Regular cardiac myocyte (primary cell): ENCODE measurements around the gene PARP2. TPM values are rescaled to one million over a fixed set of nuclear protein-coding genes. Genes with fewer than 3 reads are reported as not detected.

ENCODE experiments used
- total RNA-seq: library from RNA; depleted of rRNA; stranded (reverse); fragments of >200 nt; gene quantifications from 2 replicates; pipeline ENCODE4 v1.2.3, GENCODE V29; 2014

The PARP2 gene, protein sequence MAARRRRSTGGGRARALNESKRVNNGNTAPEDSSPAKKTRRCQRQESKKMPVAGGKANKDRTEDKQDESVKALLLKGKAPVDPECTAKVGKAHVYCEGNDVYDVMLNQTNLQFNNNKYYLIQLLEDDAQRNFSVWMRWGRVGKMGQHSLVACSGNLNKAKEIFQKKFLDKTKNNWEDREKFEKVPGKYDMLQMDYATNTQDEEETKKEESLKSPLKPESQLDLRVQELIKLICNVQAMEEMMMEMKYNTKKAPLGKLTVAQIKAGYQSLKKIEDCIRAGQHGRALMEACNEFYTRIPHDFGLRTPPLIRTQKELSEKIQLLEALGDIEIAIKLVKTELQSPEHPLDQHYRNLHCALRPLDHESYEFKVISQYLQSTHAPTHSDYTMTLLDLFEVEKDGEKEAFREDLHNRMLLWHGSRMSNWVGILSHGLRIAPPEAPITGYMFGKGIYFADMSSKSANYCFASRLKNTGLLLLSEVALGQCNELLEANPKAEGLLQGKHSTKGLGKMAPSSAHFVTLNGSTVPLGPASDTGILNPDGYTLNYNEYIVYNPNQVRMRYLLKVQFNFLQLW
- total RNA-seq, result 5.9 and 15.9 TPM in 2 replicates

DNA sequence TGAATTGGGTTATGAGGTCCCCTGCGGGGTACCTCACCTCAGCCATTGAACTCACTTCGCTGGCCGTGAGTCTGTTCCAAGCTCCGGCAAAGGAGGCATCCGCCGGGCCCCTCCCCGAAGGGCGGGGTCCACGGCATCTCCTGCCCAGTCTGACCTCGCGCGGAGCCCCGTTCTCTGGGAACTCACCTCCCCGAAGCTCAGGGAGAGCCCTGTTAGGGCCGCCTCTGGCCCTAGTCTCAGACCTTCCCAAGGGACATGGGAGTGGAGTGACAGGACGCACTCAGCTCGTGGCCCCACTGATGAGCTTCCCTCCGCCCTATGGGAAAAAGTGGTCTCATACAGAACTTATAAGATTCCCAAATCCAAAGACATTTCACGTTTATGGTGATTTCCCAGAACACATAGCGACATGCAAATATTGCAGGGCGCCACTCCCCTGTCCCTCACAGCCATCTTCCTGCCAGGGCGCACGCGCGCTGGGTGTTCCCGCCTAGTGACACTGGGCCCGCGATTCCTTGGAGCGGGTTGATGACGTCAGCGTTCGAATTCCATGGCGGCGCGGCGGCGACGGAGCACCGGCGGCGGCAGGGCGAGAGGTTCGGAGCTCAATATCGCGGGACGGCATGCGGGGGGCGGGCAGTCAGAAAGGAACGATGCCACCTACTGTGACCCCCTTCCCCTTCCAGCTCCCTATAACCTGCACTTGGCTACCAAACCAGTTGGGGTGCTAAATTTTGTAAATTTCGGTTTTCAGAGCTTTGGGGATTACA, at the start of gene PARP2:
PARP2 (plus strand) TSS at position 544 of the 770 bp plus-strand sequence; CDS start at position 551, 7 bp downstream.

DNA sequence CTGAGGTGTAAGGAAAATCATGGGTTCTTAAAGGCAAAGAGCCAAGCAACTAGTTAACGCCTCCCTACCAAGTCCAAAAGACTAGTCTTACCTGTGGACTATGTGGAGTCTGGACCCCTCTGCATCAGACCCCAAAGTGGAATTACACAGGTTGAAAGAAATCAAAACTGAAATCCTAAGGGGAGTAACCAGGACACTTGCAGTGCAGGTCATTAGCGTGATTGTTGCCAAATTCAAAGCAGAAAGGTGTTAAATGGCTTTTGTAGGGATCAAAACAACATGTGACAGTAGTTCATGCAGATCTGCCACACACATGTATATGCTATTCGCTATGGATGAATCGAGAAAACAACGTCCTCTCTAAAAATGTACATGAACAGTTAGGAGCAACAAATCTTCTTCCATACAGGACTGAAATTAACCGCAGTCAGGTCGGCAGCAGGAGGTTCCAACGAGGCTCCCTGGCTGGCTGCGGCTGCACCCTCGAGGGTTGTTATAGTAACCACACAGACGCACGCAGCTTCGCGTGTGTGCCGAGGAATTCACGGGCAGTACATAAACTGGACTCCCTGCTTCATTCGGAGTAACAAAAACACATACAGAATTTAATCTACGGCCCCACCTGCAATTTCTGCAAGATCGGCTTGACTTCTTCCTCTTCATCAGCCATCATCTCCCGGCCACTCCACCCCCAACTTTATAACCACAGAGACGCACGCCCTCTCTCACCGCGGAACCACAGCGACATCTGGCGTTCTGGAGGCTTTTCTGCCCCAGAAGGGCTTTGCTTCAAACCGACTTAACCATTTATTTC, 38.0 kb upstream of the PARP2 start, which contains the start of gene TTC5:
TTC5 (minus strand) TSS at position 687 of the 814 bp plus-strand sequence; CDS start at position 673, 14 bp downstream.

DNA sequence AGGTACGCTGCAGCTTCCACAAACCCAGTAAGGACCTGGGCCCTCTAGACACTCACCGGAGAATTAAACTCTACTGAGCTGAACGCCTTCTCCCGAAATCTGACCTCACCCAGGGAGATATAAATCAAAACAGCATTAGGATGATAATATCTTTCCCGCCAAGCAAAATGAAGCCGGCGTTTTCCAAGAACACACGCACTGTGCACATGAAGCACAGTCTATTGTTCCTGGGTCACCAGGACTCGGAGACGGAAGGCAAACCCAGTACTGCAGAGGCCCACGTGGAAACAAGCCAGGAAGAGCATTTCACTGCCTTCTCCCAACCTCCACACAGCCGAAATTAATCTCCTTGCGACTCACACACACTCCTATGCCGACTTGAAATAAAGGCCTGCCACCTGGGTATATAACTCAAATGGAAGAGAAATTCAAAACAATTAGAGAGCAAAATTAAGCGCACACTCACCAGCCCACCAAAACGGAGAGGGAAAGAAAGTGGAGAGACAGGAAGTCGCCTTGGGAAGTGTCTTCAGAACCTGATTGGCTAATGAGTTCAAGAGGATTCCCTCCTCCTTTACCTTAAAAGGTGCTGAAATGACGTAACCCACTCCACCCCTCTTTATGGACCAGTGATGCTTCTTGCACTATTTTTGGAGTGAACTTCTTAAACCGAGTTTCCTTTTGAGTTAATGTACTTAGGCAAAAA, 10.5 kb upstream of the PARP2 start, which contains the start of gene CCNB1IP1:
CCNB1IP1 (minus strand) TSS at position 492 of the 706 bp plus-strand sequence. CDS start 16,756 bp downstream, outside the sequence.

Other genes with a start within 250 kb of the PARP2 start
- not detected in 2 replicates for gene OR4K17, start 232.9 kb upstream of the PARP2 start, total RNA-seq
- not detected in 2 replicates for gene OR4N5, start 204.8 kb upstream of the PARP2 start, total RNA-seq
- gene OR11G2, start 152.7 kb upstream of the PARP2 start, total RNA-seq, result not detected in 2 replicates
- gene OR11H6, start 119.9 kb upstream of the PARP2 start, total RNA-seq, result not detected in 2 replicates
- not detected in 2 replicates for gene OR11H7, start 114.7 kb upstream of the PARP2 start, total RNA-seq
- gene OR11H4, start 104.3 kb upstream of the PARP2 start, total RNA-seq, result not detected in 2 replicates
- 19.4 and 25.3 TPM in 2 replicates for gene TTC5, start 37.7 kb upstream of the PARP2 start, total RNA-seq
- gene CCNB1IP1, start 10.4 kb upstream of the PARP2 start, total RNA-seq, result 27.6 and 60.9 TPM in 2 replicates
- gene TEP1, start 69.9 kb downstream of the PARP2 start, total RNA-seq, result 14.2 and 18.9 TPM in 2 replicates
- under 0.01 and 0.28 TPM in 2 replicates for gene KLHL33, start 92.5 kb downstream of the PARP2 start, total RNA-seq
- gene OSGEP, start 111.2 kb downstream of the PARP2 start, total RNA-seq, result 27.9 and 58.1 TPM in 2 replicates
- 41.4 and 144 TPM in 2 replicates for gene APEX1, start 111.6 kb downstream of the PARP2 start, total RNA-seq
- gene PIP4P1, start 117.8 kb downstream of the PARP2 start, total RNA-seq, result 12.1 and 22.8 TPM in 2 replicates
- gene PNP, start 125.8 kb downstream of the PARP2 start, total RNA-seq, result 47.1 and 164 TPM in 2 replicates
- not detected in 2 replicates for gene RNASE10, start 161.9 kb downstream of the PARP2 start, total RNA-seq
- not detected in 2 replicates for gene RNASE9, start 217.4 kb downstream of the PARP2 start, total RNA-seq
- not detected in 2 replicates for gene RNASE11, start 244.4 kb downstream of the PARP2 start, total RNA-seq
- not detected in 2 replicates for gene RNASE12, start 247.7 kb downstream of the PARP2 start, total RNA-seq